ENCODE results near the gene PHKB.

PHKB gene

DNA sequence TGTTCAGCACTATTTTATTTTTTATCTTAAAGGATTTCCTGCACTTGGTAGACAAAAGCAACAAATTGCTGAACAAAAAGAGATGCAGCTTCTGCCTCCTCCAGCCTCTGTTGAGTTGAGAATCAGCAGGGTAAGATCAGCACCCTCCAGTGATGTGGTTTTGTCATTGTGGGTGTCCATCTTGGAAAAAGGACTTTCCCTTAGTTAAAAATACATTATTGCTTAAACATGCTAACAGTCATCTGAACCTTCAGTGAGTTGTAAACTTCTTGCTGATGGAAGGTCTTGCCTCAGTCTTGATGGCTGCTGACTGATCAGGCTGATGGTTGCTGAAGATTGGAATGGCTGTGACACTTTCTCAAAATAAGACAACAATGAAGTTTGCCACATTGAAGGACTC, 101.2 kb downstream of the PHKB start:
- TF ChIP-seq NFIC (IDR thresholded peaks at IDR 0.05) (no peak), YY1 (IDR thresholded peaks at IDR 0.05; ENCODE audit: low read depth) (no peak), CREB1 (IDR thresholded peaks at IDR 0.05; ENCODE audit: low read depth) (no peak), RAD21 (IDR thresholded peaks at IDR 0.05; ENCODE audit: low read depth) (no peak), EP300 (IDR thresholded peaks at IDR 0.05; ENCODE audit: borderline replicate concordance) (no peak), ZBTB7A (IDR thresholded peaks at IDR 0.05; ENCODE audit: low read depth) (no peak), TAF1 (IDR thresholded peaks at IDR 0.05; ENCODE audit: low read depth) (no peak), REST (IDR thresholded peaks at IDR 0.05; ENCODE audit: low read depth) (no peak), TCF12 (IDR thresholded peaks at IDR 0.05; ENCODE audit: low read depth) (no peak)
- TF ChIP-seq, protein P1, sequence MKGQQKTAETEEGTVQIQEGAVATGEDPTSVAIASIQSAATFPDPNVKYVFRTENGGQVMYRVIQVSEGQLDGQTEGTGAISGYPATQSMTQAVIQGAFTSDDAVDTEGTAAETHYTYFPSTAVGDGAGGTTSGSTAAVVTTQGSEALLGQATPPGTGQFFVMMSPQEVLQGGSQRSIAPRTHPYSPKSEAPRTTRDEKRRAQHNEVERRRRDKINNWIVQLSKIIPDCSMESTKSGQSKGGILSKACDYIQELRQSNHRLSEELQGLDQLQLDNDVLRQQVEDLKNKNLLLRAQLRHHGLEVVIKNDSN (IDR thresholded peaks at IDR 0.05) = no peak

DNA sequence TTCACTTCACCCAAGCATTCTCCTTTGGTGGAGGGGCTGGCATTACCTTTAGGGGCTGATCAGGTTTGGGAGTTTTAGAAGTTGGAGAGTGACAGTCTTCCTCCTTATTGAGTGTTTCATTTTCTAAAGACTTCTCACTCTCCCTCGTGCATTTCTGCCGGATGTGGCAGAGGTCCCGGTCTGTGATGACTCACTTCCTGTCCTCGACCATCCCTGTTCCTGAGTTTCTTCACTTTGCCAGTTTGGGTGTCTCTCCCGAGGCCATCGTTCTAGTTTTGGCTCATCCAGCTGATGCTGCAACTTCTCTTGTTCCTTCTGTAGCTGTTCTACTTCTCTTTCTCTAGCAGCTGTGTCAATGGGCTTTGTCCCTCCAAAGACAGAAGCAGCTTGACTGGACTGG, 104.3 kb downstream of the PHKB start:
- TF ChIP-seq EP300 (IDR thresholded peaks at IDR 0.05; ENCODE audit: borderline replicate concordance) = no peak
- TF ChIP-seq YY1 (IDR thresholded peaks at IDR 0.05; ENCODE audit: low read depth) = no peak
- no peak for TF ChIP-seq TAF1 (IDR thresholded peaks at IDR 0.05; ENCODE audit: low read depth)
- no peak for TF ChIP-seq REST (IDR thresholded peaks at IDR 0.05; ENCODE audit: low read depth)
- TF ChIP-seq EGR1 (IDR thresholded peaks at IDR 0.05) = no peak
- no peak for TF ChIP-seq FOXM1 (IDR thresholded peaks at IDR 0.05; ENCODE audit: borderline replicate concordance, low read depth)
- TF ChIP-seq ZBTB7A (IDR thresholded peaks at IDR 0.05; ENCODE audit: low read depth) = no peak
- TF ChIP-seq TCF12 (IDR thresholded peaks at IDR 0.05; ENCODE audit: low read depth) = no peak
- no peak for TF ChIP-seq NFIC (IDR thresholded peaks at IDR 0.05)
- TF ChIP-seq RAD21 (IDR thresholded peaks at IDR 0.05; ENCODE audit: low read depth) = no peak
- TF ChIP-seq, protein P1 (IDR thresholded peaks at IDR 0.05) = no peak
- TF ChIP-seq, protein P2, sequence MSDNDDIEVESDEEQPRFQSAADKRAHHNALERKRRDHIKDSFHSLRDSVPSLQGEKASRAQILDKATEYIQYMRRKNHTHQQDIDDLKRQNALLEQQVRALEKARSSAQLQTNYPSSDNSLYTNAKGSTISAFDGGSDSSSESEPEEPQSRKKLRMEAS (IDR thresholded peaks at IDR 0.05) = no peak
- TF ChIP-seq TEAD4 (IDR thresholded peaks at IDR 0.05) = no peak

DNA sequence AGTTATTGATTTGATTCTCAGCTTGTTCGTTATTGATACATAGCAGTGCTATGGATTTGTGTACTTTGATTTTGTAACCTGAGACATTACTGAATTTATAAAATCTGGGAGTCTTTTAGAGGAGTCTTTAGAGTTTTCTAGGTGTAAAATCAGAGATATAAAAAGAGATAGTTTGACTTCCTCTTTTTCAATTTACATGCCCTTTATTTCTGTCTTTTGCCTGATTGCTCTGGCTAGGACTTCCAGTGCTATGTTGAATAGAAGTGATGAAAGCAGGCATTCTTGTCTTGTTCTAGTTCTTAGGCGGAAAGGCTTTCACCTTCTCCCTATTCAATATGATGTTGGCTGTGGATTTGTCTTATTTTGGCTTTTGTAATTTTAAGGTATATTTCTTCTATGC, 106.2 kb downstream of the PHKB start:
- TF ChIP-seq NFIC (IDR thresholded peaks at IDR 0.05) = no peak
- TF ChIP-seq REST (IDR thresholded peaks at IDR 0.05; ENCODE audit: low read depth) = no peak
- TF ChIP-seq EGR1 (IDR thresholded peaks at IDR 0.05) = no peak
- no peak for TF ChIP-seq ZBTB7A (IDR thresholded peaks at IDR 0.05; ENCODE audit: low read depth)
- TF ChIP-seq CREB1 (IDR thresholded peaks at IDR 0.05; ENCODE audit: low read depth) = no peak
- TF ChIP-seq, protein P2 (IDR thresholded peaks at IDR 0.05) = no peak
- TF ChIP-seq TEAD4 (IDR thresholded peaks at IDR 0.05) = no peak
- no peak for TF ChIP-seq RAD21 (IDR thresholded peaks at IDR 0.05; ENCODE audit: low read depth)

DNA sequence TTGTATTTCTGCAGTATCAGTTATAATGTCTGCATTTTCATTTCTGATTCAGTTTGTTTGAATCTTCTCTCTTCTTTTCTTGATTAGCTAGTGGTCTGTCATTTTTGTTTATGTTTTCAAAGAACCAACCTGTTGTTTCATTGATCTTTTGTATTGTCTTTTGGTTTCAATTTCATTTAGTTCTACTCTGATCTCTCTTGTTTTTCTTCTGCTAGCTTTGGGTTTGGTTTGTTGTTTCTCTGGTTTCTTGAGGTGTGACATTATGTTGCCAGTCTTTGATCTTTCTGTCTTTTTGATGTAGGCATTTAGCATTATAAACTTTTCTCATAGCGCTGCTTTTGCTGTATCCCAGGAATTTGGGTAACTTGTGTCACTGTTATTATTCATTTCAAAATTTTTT, 107.2 kb downstream of the PHKB start:
- TF ChIP-seq EGR1 (IDR thresholded peaks at IDR 0.05) = no peak
- TF ChIP-seq TAF1 (IDR thresholded peaks at IDR 0.05; ENCODE audit: low read depth) = no peak
- TF ChIP-seq, protein P2 (IDR thresholded peaks at IDR 0.05) = no peak
- TF ChIP-seq EP300 (IDR thresholded peaks at IDR 0.05; ENCODE audit: borderline replicate concordance) = no peak
- no peak for TF ChIP-seq NFIC (IDR thresholded peaks at IDR 0.05)
- TF ChIP-seq CEBPB (IDR thresholded peaks at IDR 0.05) = no peak
- no peak for TF ChIP-seq TCF12 (IDR thresholded peaks at IDR 0.05; ENCODE audit: low read depth)

- TF ChIP-seq RAD21 (IDR thresholded peaks at IDR 0.05; ENCODE audit: low read depth) (no peak), EP300 (IDR thresholded peaks at IDR 0.05; ENCODE audit: borderline replicate concordance) (no peak), REST (IDR thresholded peaks at IDR 0.05; ENCODE audit: low read depth) (no peak), EGR1 (IDR thresholded peaks at IDR 0.05) (no peak), ZBTB7A (IDR thresholded peaks at IDR 0.05; ENCODE audit: low read depth) (no peak), FOXM1 (IDR thresholded peaks at IDR 0.05; ENCODE audit: borderline replicate concordance, low read depth) (no peak)
- TF ChIP-seq, protein P2 (IDR thresholded peaks at IDR 0.05) = no peak
Observed at GRCh38 chr16:47571049-47571448, 109.9 kb downstream of the PHKB start.
